ENCODE data around the gene ENTPD8.
"Not testable (repeated sequence)": the region's sequence is repeated elsewhere in the genome, so short reads cannot be mapped to it uniquely, and the experiment has no call there.

The ENTPD8 gene

DNA sequence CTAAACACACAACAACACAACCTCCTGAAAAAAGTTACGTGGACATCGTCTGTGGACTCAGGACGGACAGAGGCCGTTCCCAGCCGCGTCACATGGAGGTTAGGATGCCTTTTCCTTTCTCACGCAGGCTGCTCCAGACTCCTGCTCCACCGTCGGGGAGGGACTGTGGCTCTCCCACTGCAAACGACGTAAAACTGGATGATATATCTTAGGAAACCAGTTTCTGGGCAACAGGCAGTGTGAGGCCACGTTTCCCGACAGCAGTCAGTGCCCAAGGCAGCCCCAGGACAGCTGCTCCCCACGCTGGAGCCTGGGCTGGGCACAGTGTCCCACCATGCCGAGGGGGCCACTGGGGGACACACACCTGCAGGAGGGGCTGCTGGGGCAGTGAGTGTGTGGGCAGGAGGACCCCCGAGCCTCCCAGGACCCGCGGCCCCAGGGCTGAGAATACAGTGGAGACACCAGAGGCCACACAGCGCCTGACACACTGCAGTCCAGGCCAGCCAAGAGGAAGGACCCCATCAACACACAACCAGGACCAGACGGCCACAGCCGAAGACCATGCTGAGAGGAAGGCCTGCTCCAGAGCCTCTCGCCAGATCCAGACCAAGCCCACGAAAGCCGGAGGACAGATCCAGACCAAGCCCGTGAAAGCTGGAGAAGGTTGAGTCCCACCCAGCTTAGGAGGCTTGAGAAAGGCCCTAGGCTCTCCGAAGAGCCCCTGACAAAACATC lies 44.4 kb downstream of the ENTPD8 start:
- DNase-seq (ENCODE audit: low read depth in 2 of 2, low spot score in 1 of 2), result no peak

DNA sequence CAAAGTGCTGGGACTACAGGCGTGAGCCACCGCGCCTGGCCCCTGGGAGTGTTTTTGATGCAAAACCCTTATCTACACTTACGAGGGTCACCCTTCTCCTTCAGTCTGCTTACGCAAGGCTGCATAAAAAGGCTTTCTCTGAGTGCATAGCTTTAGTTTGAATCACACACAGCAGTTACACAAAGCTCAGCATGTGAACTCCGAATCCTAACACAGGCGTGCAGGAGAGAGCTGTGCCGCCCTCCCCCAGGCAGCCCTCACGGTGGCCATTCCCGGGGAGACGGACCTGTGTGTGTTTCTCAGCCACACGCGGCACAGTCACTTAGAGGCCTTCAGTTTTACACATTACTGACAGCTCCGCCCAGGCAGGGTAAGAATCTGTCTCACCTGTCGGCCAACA lies 44.9 kb downstream of the ENTPD8 start:
- no peak for DNase-seq (ENCODE audit: low read depth in 2 of 2, low spot score in 1 of 2)

DNA sequence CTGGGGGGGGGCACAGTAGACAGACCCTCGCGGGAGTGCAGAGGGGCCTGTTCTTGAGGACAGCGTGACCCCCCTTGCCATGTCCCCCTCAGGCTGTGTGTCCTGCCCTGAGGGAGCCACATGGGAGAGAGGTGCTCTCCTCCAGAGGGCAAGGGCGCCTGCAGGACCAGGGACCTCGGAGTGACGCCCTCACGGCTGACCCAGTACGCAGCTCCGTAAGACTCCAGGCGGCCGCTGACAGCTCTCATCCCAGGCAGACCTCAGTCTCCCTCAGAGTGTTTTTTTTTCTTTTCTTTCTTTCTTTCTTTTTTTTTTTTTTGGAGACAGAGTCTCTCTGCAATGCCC lies 45.5 kb downstream of the ENTPD8 start:
- DNase-seq (ENCODE audit: low read depth in 2 of 2, low spot score in 1 of 2), result no peak

DNA sequence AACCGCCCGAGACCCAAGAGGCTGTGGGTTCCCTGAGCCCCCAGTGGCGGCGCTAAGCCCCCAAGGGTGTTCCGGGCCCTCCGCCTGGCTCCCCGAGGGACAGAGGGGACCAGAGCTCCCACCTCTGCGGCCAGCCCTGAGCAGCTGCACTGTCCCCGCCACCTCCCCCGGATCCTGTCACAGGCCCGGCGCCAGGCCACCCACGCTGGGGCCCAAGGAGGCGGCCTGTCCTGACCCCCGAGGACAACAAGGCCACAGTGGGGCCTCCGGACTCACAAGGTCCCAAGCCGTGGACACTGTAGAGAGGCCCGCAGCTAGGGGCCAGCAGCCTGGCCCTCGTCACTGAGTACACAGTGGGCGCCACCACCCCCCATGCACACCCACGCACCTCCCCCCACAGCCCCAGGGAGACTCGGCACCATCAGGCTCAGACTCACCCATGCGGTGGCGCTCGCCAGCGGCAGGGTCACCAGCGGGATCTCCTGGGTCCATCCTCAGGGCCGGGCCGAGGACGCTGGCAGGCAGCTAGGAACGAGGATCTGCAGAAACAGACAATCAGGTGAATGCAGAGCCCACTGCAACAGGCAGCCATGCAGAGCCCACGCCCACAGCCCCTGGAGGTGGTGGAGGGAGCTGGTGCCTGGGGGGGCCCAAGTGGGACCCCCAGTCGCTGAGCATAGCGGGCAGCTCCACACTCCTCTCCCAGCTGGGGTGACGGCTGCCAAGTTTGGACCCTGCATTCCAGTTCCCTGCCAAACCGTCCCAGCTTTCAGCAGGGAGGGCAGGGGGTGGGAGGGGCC lies 46.1 kb downstream of the ENTPD8 start:
- no peak for DNase-seq (ENCODE audit: low read depth in 2 of 2, low spot score in 1 of 2)

DNA sequence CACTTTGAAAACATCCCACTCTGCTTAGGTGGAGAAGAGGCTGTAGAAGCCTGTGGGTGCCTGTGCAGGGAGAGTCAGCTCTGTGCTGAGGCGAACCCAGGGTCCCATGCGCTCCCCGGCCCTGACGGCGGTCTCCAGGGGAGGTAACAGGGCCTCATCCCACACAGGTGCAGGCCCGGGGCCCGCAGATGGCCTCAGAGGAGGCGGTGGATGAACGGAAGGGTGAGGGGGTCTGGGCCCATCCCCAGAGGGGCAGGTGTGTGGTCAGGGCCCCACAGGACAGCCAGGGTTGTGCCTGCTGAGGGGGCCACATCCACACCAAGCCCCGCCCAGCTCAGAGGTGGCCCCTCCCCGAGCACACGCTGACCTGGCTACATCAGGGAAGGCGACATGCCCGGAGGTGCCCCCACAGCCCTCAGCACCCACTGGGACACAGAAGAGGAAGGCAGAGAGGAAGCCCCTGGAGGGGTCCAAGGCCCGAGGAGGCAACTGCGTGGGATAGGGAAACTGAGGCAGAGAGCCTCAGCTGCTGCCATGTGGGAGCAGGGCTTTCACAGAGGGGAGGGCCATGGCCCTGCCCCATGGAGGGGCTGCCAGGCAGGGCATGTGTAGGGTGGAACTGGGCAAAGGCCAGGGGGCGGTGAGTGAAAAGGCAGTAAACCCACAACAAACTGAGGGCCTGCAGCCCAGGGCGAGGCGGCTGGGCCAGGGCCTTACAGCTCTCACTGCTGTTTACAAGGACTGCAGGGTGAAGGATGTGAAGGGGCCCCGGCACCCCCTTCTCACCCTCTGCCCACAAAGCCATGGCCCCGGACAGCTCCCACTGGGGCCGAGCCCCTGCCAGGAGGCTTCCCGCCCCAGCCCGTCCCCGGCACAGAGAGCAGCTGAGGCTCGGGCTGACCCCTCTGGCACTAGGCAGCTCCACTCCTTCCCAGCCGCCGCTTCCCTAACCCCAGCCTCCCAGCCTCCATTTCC lies 47.7 kb downstream of the ENTPD8 start:
- no peak for DNase-seq (ENCODE audit: low read depth in 2 of 2, low spot score in 1 of 2)

DNA sequence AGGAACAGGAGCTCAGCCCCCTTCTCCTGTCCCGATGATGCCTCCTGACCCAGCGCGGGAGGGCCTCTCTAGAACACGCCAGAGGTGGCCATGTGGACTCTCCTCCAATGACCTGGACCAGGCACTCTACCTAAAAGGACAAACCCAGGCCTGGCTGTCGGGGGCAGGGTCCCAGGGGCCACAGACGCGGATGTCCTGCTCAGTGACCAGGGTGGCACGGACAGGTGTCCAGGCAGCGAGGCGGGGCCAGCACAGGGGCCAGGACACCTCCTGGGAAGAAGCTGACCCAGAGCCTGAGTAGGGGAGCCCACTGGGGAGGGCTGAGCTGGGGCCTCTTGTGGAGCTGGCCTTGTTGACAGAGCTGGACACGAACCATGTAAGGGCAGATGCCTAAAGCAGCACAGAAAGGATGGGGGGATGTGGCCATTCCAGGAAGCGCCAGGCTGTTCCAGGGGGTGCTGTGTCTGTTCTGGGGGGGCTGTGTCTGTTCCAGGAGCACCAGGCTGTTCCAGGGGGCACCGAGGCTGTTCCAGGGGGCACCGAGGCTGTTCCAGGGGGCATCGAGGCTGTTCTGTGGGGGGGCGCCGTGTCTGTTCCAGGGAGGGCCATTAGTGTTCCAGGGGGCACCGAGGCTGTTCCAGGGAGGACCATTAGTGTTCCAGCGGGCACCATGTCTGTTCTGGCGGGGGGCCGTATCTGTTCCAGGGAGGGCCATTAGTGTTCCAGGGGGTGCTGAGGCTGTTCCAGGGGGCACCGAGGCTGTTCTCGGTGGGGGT lies 48.7 kb downstream of the ENTPD8 start:
- DNase-seq (ENCODE audit: low read depth in 2 of 2, low spot score in 1 of 2), result no peak

DNA sequence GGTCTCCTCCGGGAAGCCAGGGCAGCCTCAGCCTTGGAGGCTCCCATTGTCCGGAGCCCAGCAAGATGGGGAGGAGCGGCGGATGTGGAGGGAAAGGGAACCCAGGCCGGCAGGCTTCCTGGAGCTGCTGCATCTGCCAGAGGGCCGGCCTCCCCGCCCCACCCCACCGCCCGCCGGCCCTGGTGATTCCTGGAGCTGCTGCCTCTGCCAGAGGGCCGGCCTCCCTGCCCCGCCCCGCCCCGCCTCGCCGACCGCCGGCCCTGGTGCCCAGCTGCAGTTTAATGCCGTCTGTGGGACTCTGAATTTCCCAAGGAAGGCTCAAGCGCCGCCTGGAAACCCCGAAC lies 49.8 kb downstream of the ENTPD8 start:
- DNase-seq (ENCODE audit: low read depth in 2 of 2, low spot score in 1 of 2), result no peak

DNA sequence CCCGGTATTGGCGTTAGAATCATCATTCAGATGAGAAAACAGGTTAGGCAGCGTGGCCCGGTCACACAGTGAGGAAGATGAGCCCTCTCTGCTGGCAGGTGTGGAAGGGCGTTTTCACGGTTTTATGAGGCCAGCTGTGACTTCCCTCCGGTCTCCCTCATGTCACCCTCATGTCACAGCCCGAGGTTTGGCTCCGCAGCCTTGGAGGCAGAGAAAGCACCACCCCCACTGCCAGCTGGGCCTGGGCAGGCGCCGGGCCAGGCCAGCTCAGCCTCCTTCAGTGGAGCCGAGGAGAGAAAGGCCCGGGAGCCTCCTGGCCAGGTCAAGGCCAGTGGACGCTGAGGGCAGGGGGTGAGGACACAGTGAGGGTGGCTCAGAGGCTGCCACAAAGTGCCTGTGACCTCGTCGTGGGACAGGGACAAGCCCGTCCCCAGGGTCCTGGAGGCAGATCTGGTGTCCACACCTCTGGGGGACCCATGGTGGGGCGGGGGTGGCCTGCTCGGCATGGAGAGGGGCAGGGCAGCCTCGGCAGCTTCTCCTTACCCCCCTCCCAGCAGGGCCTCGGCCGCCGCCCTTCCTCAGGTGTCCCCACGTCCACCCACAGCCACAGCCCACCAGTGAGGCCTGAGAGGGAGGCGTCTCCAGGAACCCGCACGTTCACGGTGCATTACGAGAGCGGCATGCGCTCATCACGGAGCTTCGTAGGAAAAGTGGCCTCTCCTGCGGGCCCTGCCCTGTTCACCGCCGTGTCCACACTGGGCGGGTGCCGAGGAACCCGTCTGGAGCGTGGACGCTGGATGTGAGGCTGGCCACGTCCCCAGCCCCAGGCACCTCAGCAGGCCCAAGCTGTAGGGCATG lies 50.4 kb downstream of the ENTPD8 start:
- DNase-seq (ENCODE audit: low read depth in 2 of 2, low spot score in 1 of 2), result no peak

DNA sequence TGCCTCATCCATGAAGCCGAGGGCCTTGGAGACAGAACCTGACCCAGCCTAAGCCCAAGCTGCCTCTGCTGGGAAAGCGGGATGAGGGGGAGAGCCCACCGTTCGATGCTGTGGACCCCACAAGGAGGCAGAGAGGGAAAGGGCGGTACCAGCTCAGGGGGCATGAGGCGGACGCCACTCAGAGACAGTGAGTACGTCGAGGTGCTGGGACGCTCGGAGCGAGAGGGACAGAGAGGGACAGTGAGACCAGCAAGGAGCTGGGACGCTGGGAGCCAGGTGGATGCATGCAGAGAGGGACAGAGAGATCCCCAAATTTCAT lies 51.8 kb downstream of the ENTPD8 start:
- no peak for DNase-seq (ENCODE audit: low read depth in 2 of 2, low spot score in 1 of 2)

DNA sequence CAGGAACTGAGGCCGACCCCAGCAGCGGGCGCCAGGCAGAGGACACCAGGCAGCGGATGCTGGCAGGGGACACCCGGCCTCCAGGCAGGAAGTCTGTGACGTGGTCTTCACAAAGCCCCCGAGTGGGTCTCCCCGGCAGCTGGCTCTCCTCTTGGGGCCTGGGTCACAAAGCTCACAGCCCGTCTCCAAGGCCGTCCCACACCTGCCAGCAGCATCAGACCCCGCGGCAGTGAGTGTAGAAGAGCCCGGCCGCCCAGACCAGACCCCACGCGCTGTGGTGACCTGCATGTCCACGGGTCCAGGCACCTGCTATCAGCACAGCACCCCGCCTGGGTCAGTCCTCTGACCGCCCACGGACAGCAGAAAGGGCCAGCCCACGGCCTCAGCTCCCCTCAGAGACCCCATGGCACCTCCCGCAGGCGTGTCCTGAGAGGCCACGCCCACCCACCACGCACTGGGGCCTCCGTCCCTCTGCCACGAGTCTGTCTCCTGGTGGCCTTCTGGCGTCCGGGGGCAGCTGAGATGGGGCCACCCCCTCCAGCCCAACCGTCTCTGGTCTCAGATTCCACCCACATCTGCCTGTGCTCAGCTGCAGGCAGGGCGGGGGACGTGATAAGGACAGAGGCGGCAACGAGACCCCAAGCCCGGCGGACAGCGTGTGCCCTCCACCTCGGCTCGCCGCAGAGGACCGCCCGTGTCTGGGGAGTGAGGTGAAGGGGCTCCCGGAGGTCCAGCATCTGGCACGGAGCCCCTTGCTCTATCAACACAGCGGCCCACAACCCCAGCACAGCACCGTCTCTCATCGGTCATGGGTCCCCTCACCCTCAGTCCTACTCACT lies 52.3 kb downstream of the ENTPD8 start:
- DNase-seq (ENCODE audit: low read depth in 2 of 2, low spot score in 1 of 2), result no peak

DNA sequence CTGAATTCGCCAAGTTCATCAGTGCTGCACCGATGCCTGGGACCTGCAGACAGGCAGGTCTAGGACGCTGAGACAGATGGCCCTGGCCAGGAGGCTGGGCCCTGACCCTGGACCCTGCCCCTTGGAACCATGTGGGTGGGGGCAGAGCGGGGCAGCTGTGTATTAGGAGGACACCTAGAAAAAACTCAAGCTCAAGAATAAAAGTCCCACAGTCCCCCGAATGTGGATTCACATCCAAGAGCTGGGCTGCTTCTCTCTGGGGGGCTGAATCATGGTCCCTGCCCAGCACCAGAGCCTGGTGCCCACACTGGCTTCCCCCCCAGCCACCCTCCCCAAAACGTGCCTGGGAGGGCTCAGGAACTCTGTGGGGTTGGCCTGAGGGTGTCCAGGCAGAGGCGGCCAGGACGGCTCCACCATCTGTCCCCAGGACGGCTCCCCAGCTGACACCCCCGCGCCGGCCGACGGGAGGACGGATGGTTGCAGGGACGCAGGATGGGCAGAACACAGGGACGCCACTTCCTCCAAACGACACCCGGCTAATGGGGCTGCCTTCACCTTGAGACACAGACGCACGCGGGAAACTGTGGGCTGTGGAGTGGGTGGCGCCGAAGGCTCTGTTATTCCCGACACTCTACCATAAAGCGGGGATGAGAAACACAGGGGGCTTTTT lies 53.1 kb downstream of the ENTPD8 start:
- no peak for DNase-seq (ENCODE audit: low read depth in 2 of 2, low spot score in 1 of 2)

DNA sequence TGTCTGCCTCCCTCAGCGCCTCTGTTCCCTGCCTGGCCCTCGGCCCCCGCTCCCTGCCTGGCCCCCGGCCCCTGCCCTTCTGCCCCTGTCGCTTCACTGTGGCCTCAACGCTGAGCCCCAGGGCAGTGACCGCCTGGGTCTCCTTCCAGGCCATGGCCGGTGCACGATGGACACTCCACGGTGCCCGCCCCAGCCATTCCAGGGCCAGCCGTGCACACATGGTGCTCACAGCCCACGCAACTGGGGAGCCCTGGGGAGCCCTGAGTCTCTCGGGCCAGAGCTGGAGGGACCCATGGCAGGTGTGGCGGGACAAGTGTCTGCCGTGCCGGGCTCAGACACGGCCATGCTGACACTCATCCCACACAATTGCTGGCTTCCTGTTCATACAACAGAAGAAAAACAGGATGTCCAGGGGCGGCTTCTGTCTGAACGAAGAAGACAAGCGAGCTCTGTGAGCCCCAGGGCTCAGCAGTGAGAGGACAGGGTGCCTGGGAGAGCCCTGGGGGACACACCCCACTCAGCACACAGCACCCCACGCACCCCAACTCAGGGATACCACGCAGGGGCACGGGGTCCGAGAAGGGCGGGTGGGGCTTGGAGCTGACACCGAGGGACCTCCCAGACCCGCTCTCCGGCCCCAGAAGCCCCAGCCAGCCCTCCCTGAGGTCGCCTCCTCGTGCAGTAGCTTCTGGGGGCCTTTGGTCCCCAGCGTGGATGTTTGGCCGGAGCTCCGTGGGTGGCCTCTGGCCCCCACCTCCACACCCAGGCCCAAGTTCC lies 53.9 kb downstream of the ENTPD8 start:
- peak in 1 of 2 donors; percentile 18 for DNase-seq (ENCODE audit: low read depth in 2 of 2, low spot score in 1 of 2)

DNA sequence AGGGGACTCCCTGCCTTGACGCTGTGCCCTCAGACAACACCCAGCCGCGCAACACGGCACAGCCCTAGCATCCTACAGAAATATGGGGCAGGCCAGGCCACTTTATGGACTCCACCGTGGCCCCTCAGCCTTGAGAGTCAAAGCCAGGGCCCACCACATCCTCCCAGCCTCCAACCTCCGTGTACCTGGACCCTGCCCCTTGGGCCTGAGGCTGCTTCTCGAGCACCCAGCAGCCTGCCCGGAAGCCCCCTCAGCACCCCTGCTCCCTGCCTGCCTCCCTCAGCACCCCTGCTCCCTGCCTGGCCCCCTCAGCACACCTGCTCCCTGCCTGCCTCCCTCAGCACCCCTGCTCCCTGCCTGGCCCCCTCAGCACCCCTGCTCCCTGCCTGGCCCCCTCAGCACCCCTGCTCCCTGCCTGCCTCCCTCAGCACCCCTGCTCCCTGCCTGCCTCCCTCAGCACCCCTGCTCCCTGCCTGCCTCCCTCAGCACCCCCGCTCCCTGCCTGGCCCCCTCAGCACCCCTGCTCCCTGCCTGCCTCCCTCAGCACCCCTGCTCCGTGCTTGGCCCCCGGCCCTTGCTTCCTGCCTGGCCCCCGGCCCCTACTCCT lies 54.5 kb downstream of the ENTPD8 start:
- DNase-seq (ENCODE audit: low read depth in 2 of 2, low spot score in 1 of 2), result not testable (repeated sequence)

DNA sequence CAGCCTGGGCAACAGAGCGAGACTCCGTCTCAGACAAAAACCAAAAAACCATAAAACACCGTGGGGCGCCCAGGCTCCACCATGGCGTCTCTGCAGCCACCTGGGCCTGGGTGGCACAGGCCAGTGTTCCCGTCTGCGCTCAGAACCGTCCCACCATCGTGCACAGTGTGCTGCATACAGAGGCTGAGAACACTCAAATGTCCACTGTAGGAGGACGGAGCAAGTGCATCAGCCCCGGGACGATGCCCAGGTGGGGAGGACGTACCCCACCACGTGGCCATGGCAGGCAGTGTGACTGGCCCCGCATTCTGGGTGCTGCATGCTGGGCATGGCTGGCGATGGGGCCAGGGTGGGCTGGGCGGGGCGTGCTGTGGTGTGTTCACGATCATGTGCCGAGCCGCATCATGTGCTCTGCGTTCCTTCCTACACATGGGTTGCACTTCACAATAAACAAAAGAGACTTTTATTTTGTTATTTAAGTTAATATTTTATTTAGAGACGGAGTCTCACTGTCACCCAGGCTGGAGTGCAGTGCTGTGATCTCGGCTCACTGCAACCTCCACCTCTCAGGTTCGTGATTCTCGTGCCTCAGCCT lies 56.0 kb downstream of the ENTPD8 start:
- no peak for DNase-seq (ENCODE audit: low read depth in 2 of 2, low spot score in 1 of 2)

Data from stimulated activated CD8-positive, alpha-beta memory T cell treated with anti-CD3 and anti-CD28 coated beads, Interleukin-4, amount 100 ng/mL, for 1 hour (primary cell).